Measurements from ENCODE around the gene DGKI.

DGKI gene

GRCh38 chr7:137563981-137564380 is 282.8 kb downstream of the DGKI start:
- no peaks in the 10 kb centered on the region for H3K9me2 ChIP-seq (replicated peaks; ENCODE audit: control insufficient read depth, low read length)
- no peak overlapping the region for H3K4me3 ChIP-seq (ENCODE audit: low read length)
- TF ChIP-seq EZH2phosphoT487 (IDR thresholded peaks at IDR 0.05; ENCODE audit: borderline replicate concordance, low read length): no peak
- TF ChIP-seq, protein P1, sequence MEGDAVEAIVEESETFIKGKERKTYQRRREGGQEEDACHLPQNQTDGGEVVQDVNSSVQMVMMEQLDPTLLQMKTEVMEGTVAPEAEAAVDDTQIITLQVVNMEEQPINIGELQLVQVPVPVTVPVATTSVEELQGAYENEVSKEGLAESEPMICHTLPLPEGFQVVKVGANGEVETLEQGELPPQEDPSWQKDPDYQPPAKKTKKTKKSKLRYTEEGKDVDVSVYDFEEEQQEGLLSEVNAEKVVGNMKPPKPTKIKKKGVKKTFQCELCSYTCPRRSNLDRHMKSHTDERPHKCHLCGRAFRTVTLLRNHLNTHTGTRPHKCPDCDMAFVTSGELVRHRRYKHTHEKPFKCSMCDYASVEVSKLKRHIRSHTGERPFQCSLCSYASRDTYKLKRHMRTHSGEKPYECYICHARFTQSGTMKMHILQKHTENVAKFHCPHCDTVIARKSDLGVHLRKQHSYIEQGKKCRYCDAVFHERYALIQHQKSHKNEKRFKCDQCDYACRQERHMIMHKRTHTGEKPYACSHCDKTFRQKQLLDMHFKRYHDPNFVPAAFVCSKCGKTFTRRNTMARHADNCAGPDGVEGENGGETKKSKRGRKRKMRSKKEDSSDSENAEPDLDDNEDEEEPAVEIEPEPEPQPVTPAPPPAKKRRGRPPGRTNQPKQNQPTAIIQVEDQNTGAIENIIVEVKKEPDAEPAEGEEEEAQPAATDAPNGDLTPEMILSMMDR (IDR thresholded peaks at IDR 0.05; ENCODE audit: low read depth, low read length, poor library complexity, severe bottlenecking): no peak
- no peaks in the 10 kb centered on the region for H3K27me3 ChIP-seq (ENCODE audit: control insufficient read depth, low read length)
- H3K36me3 ChIP-seq (ENCODE audit: control insufficient read depth, low read length): no peaks in the 10 kb centered on the region
- no peak overlapping the region for H3K4me2 ChIP-seq (ENCODE audit: low read length)
- no peaks in the 10 kb centered on the region for H3K79me2 ChIP-seq (ENCODE audit: control insufficient read depth, low read length)
- H4K20me1 ChIP-seq (ENCODE audit: control insufficient read depth, insufficient read depth, low read depth, low read length): no peaks in the 10 kb centered on the region
- H3F3A ChIP-seq (ENCODE audit: control insufficient read depth, insufficient read depth): no peaks in the 10 kb centered on the region
- H3K27ac ChIP-seq (ENCODE audit: low read depth, low read length): no peak overlapping the region
- H3K4me1 ChIP-seq (ENCODE audit: control insufficient read depth, low read length): no peaks in the 10 kb centered on the region
- H3K9me3 ChIP-seq (ENCODE audit: control insufficient read depth, insufficient read depth, low read length): no peaks in the 10 kb centered on the region

GRCh38 chr7:137547485-137547884 is 299.3 kb downstream of the DGKI start:
- H3K9me2 ChIP-seq (replicated peaks; ENCODE audit: control insufficient read depth, low read length): no peaks in the 10 kb centered on the region
- no peak overlapping the region for H3K4me3 ChIP-seq (ENCODE audit: low read length)
- TF ChIP-seq EZH2phosphoT487 (IDR thresholded peaks at IDR 0.05; ENCODE audit: borderline replicate concordance, low read length): no peak
- TF ChIP-seq, protein P1 (IDR thresholded peaks at IDR 0.05; ENCODE audit: low read depth, low read length, poor library complexity, severe bottlenecking): no peak
- H3F3A ChIP-seq (ENCODE audit: control insufficient read depth, insufficient read depth): no peaks in the 10 kb centered on the region
- H3K4me2 ChIP-seq (ENCODE audit: low read length): no peak overlapping the region
- no peaks in the 10 kb centered on the region for H4K20me1 ChIP-seq (ENCODE audit: control insufficient read depth, insufficient read depth, low read depth, low read length)
- H3K36me3 ChIP-seq (ENCODE audit: control insufficient read depth, low read length): no peaks in the 10 kb centered on the region
- H3K27me3 ChIP-seq (ENCODE audit: control insufficient read depth, low read length): no peaks in the 10 kb centered on the region
- no peaks in the 10 kb centered on the region for H3K4me1 ChIP-seq (ENCODE audit: control insufficient read depth, low read length)
- no peak overlapping the region for H3K27ac ChIP-seq (ENCODE audit: low read depth, low read length)
- no peaks in the 10 kb centered on the region for H3K79me2 ChIP-seq (ENCODE audit: control insufficient read depth, low read length)
- no peaks in the 10 kb centered on the region for H3K9me3 ChIP-seq (ENCODE audit: control insufficient read depth, insufficient read depth, low read length)

DNA sequence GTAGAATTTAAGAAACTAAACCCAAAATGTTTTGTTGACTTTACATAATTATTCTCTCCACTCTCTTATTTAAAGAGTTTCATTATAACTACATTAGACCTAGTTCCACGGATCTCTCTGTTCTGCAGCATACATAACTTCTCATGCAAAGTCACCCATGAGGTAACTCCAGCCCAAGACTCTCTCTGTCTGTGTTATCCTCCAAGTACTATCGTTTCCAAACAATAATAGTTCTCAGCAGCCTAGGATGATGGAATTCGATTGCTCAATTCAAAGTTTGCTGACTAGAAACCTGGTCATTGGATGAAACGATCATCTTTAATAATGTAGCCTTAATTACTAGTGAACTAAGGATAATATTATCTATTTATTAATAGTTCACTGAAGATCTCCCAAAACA is 300.1 kb downstream of the DGKI start:
- TF ChIP-seq, protein P1 (IDR thresholded peaks at IDR 0.05; ENCODE audit: low read depth, low read length, poor library complexity, severe bottlenecking): no peak
- TF ChIP-seq EZH2phosphoT487 (IDR thresholded peaks at IDR 0.05; ENCODE audit: borderline replicate concordance, low read length): no peak
- Histone ChIP-seq H4K20me1 (ENCODE audit: control insufficient read depth, insufficient read depth, low read depth, low read length) (no peaks in the 10 kb centered on the region), H3K79me2 (ENCODE audit: control insufficient read depth, low read length) (no peaks in the 10 kb centered on the region), H3K4me1 (ENCODE audit: control insufficient read depth, low read length) (no peaks in the 10 kb centered on the region), H3K9me3 (ENCODE audit: control insufficient read depth, insufficient read depth, low read length) (no peaks in the 10 kb centered on the region), H3K4me3 (ENCODE audit: low read length) (no peak overlapping the region), H3K27me3 (ENCODE audit: control insufficient read depth, low read length) (no peaks in the 10 kb centered on the region), H3K36me3 (ENCODE audit: control insufficient read depth, low read length) (no peaks in the 10 kb centered on the region), H3F3A (ENCODE audit: control insufficient read depth, insufficient read depth) (no peaks in the 10 kb centered on the region), H3K4me2 (ENCODE audit: low read length) (no peak overlapping the region), H3K9me2 (replicated peaks; ENCODE audit: control insufficient read depth, low read length) (no peaks in the 10 kb centered on the region), H3K27ac (ENCODE audit: low read depth, low read length) (no peak overlapping the region)

GRCh38 chr7:137546009-137546408 is 300.8 kb downstream of the DGKI start:
- Histone ChIP-seq H3K4me2 (ENCODE audit: low read length) (no peak overlapping the region), H3K9me2 (replicated peaks; ENCODE audit: control insufficient read depth, low read length) (no peaks in the 10 kb centered on the region), H3K27me3 (ENCODE audit: control insufficient read depth, low read length) (no peaks in the 10 kb centered on the region), H3K4me3 (ENCODE audit: low read length) (no peak overlapping the region), H3F3A (ENCODE audit: control insufficient read depth, insufficient read depth) (no peaks in the 10 kb centered on the region), H3K4me1 (ENCODE audit: control insufficient read depth, low read length) (no peaks in the 10 kb centered on the region), H3K79me2 (ENCODE audit: control insufficient read depth, low read length) (no peaks in the 10 kb centered on the region), H3K9me3 (ENCODE audit: control insufficient read depth, insufficient read depth, low read length) (no peaks in the 10 kb centered on the region), H3K27ac (ENCODE audit: low read depth, low read length) (no peak overlapping the region), H4K20me1 (ENCODE audit: control insufficient read depth, insufficient read depth, low read depth, low read length) (no peaks in the 10 kb centered on the region), H3K36me3 (ENCODE audit: control insufficient read depth, low read length) (no peaks in the 10 kb centered on the region)
- TF ChIP-seq, protein P1 (IDR thresholded peaks at IDR 0.05; ENCODE audit: low read depth, low read length, poor library complexity, severe bottlenecking): no peak
- TF ChIP-seq EZH2phosphoT487 (IDR thresholded peaks at IDR 0.05; ENCODE audit: borderline replicate concordance, low read length): no peak
